Dendritic cell treated with granulocyte-macrophage colony-stimulating factor and Interleukin-4, amounts not matched to agents 40 ng/mL and 50 ng/mL, for 4 days (primary cell): Measurements from ENCODE around the gene F13A1.
"Not testable (repeated sequence)": the region's sequence is repeated elsewhere in the genome, so short reads cannot be mapped to it uniquely, and the experiment has no call there.

ENCODE experiments used
- H3K27ac Mint-ChIP-seq: one replicate; pipeline ENCODE4 v1.8.0; 2022; ENCODE audit warnings: mild to moderate bottlenecking, mixed read lengths
- H3K27me3 Mint-ChIP-seq: one replicate; pipeline ENCODE4 v1.8.0; 2022; ENCODE audit warnings: mild to moderate bottlenecking, mixed read lengths
- H3K36me3 Mint-ChIP-seq: one replicate; pipeline ENCODE4 v1.8.0; 2022; ENCODE audit warnings: low read depth, mixed read lengths
- H3K4me1 Mint-ChIP-seq: one replicate; pipeline ENCODE4 v1.8.0; 2022; ENCODE audit warnings: low read depth, mixed read lengths
- H3K4me3 Mint-ChIP-seq: one replicate; pipeline ENCODE4 v1.8.0; 2022; ENCODE audit warnings: mild to moderate bottlenecking, moderate library complexity, mixed read lengths
- H3K9me3 Mint-ChIP-seq: one replicate; pipeline ENCODE4 v1.8.0; 2022; ENCODE audit warnings: mixed read lengths
- intact Hi-C: fragments of 100-400 bp; cut with micrococcal nuclease; formaldehyde crosslinking; loops from one replicate; pipeline ENCODE4 v1.15.0; 2022

F13A1 gene

DNA sequence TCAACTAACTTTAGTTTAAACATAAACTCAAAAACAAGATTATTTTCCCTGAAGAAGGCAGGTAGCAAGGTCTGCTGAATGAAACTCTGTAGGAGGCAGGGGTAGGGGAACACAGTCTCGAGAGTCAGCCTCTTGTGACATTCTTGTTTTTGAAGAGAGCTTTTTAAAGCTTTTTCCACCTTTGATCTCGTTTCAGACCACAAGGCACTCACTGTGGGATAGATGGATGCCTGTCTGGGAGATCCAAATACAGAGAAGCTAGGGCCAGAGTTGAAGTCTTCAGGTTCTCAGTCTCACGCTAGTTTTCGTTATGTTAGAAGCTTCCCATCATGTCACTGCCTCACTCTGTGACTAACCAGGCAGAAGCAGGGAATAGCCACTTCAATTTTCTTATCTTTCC is 14.9 kb downstream of the F13A1 start:
- Mint-ChIP-seq H3K4me1 (peaks cover 32% of the 10 kb centered on the region), H3K36me3 (peaks cover 100% of the 10 kb centered on the region), H3K27ac (no peak overlapping the region), H3K4me3 (no peak overlapping the region), H3K27me3 (no peaks in the 10 kb centered on the region), H3K9me3 (peaks cover 16% of the 10 kb centered on the region)
- intact Hi-C loops = no loop called here

DNA sequence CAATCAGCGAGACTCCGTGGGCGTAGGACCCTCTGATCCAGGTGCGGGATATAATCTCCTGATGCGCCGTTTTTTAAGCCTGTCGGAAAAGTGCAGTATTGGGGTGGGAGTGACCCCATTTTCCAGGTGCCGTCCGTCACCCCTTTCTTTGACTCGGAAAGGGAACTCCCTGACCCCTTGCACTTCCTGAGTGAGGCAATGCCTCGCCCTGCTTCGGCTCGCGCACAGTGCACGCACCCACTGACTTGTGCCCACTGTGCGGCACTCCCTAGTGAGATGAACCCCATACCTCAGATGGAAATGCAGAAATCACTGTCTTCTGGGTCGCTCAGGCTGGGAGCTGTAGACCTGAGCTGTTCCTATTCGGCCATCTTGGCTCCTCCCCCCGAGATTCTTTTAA is 20.1 kb downstream of the F13A1 start:
- H3K27ac Mint-ChIP-seq, H3K4me3 Mint-ChIP-seq, intact Hi-C loops, H3K27me3 Mint-ChIP-seq: not testable (repeated sequence)
- H3K4me1 Mint-ChIP-seq = peaks cover 25% of the 10 kb centered on the region
- H3K36me3 Mint-ChIP-seq = peaks cover 77% of the 10 kb centered on the region
- H3K9me3 Mint-ChIP-seq = peaks cover 37% of the 10 kb centered on the region

DNA sequence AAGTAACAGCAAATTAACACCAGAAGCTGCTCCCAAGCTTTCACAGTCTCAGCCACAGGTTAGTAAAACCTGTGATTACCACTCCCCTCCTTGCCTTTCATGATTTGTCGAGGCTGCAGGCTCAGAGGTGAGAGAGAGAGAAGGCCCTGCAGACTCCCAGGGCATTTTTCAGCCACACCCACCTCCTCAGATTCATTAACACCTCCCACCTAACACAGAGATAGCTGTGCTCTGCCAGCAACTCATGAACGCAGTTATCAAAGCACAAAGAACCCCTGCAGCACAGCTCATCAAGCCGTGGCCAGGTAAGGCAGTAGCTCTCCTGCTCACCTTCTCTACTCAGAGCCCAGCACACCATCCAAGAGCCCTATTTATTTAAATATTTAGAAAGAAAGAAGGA is 27.1 kb downstream of the F13A1 start:
- H3K27ac Mint-ChIP-seq = no peak overlapping the region
- H3K27me3 Mint-ChIP-seq = no peaks in the 10 kb centered on the region
- H3K9me3 Mint-ChIP-seq = peaks cover 9% of the 10 kb centered on the region
- intact Hi-C loops = no loop called here
- peak overlapping the region; percentile 21 for H3K4me3 Mint-ChIP-seq
- peaks cover 40% of the 10 kb centered on the region for H3K4me1 Mint-ChIP-seq
- H3K36me3 Mint-ChIP-seq = peaks cover 68% of the 10 kb centered on the region

DNA sequence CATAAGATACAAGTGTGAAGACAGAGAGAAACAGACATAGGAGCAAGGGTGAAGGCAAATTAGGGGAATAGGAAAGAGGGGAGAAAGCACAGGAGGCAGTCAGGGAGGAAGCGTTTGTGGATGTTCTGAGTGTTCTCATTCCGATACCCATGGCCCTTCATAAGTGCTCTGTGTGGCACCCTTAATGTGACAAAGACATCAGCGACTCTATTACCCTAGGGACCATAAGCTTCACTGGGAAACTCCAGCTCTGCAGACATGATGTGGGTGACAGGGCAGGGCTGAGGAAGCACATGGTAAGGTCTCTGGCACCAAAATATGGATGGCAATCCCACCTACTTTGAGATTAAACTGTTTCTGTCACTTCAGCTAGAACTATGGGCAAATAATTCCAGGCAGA is 33.0 kb downstream of the F13A1 start:
- intact Hi-C loops = no loop called here
- no peaks in the 10 kb centered on the region for H3K27me3 Mint-ChIP-seq
- H3K9me3 Mint-ChIP-seq = no peaks in the 10 kb centered on the region
- peaks cover 81% of the 10 kb centered on the region for H3K4me1 Mint-ChIP-seq
- peak overlapping the region; percentile 47 for H3K27ac Mint-ChIP-seq
- peaks cover 97% of the 10 kb centered on the region for H3K36me3 Mint-ChIP-seq
- no peak overlapping the region for H3K4me3 Mint-ChIP-seq

DNA sequence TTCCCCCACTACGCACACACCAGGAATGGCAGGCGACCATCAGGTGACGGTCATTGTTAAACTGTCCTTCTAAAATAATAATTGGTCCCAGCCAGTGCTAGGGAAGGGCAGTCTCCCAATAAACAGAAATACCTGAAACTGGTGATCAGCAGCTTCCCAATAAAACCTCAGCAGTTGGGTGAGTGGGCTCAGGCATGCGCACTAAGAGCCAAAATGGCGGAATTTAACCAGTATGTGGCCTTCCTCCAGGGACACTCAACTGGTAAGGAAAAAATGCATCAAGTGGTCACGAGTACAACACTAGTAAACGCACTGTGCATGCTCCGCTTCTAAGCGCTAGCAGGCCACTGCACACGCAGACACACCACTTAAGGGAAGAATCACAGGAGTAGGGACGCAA is 34.8 kb downstream of the F13A1 start:
- Mint-ChIP-seq H3K36me3 (peaks cover 97% of the 10 kb centered on the region), H3K27ac (peak overlapping the region; percentile 82), H3K9me3 (no peaks in the 10 kb centered on the region), H3K4me1 (peaks cover 69% of the 10 kb centered on the region), H3K4me3 (peak overlapping the region; percentile 13), H3K27me3 (no peaks in the 10 kb centered on the region)
- intact Hi-C loops = no loop called here

DNA sequence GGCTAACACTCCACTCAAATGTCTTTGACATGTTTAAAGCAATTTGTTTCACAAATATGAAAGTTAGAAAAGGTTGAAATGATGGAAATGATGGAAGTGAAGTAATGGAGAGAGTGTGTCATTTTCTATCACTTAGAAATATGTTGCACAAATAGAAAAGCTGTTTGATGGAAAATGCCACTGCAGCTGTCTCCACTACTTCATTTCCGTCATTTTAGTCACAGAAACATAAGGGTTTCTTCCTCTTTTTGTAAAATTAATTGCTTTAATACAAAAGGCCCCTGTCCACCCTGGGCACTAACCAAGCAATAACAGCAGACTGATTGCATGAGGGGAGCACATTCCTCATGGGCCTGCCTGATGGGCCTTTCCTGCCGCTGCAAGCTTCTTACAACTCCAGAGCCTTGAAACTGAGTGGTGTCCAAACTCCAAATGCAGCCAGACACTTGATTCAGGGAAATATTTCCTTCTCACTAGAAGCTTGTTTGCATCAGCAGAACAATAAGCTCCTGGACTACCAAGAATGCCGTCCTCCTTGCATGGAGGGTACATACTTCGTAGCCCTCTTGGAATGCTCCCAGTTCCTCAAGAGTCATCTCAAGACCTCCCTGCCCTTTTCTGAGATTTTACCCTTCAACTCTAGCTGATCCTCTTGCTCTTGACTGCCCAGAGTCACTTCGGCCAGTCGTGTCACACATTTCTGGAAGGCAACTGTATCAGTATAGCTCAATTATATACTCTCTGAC is 36.1 kb downstream of the F13A1 start:
- H3K4me3 Mint-ChIP-seq = no peak overlapping the region
- peaks cover 100% of the 10 kb centered on the region for H3K36me3 Mint-ChIP-seq
- no peaks in the 10 kb centered on the region for H3K27me3 Mint-ChIP-seq
- intact Hi-C loops = no loop called here
- peaks cover 78% of the 10 kb centered on the region for H3K4me1 Mint-ChIP-seq
- peak overlapping the region; percentile 82 for H3K27ac Mint-ChIP-seq
- H3K9me3 Mint-ChIP-seq = no peaks in the 10 kb centered on the region

DNA sequence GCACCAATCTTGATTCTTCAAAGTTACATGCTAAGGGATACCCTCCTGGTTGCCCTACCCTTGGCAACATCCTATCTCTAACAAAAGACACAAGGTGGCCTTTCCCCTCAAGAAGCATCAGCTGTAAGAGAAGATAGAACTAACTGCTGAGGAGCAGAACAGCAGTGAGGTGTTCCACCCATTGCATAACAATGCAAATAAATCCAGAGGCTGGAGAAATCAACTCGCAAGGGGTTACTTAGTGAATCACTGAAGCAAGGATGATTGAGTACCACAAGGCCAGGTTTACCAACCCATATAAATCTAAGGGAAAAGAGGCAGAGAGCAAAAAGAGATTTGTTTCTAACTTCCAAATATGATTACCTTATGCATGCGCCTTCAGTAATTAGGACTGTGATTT is 36.7 kb downstream of the F13A1 start:
- intact Hi-C loops = no loop called here
- Mint-ChIP-seq H3K27me3 (no peaks in the 10 kb centered on the region), H3K4me1 (peaks cover 81% of the 10 kb centered on the region), H3K36me3 (peaks cover 100% of the 10 kb centered on the region), H3K9me3 (no peaks in the 10 kb centered on the region), H3K27ac (peak overlapping the region; percentile 82), H3K4me3 (no peak overlapping the region)

DNA sequence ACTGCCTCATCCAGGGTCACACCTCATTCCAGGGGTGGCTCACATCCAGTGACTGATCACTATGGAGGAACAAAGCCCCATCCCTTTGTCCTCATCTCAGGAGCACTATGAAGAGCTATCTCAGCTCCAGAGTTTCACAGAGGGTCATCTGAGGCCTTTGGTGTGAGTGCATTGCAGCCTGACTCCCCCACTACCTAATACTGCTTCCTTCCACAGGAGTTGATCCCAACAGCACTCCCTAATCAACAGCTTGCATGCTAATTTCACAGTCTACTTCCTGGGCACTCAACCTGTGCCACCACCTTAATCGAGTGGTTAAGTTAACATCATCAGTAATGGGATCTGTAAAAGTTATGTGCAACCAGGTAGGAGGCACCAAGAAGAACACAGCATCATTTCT is 37.7 kb downstream of the F13A1 start:
- Mint-ChIP-seq H3K36me3 (peaks cover 100% of the 10 kb centered on the region), H3K9me3 (no peaks in the 10 kb centered on the region), H3K27me3 (no peaks in the 10 kb centered on the region), H3K4me3 (no peak overlapping the region), H3K4me1 (peaks cover 81% of the 10 kb centered on the region), H3K27ac (no peak overlapping the region)
- intact Hi-C loops = no loop called here

DNA sequence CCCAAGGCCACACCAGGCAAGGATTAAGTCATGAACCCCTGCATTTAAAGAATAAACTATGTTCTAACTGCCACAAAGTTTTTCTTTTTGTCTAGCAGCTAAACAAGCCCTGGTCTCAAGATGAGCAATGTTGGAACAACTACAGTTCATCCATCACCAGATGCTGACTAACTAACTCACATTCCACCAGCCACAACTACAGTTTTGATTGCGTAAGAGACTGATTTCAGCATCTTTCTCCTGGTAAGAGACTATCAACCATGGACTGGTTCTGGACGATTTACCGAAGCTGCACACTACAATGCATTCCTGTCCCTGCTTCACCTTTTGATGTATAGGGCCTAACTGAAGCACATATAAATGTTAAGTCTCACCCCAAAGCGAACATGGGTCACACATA is 43.0 kb downstream of the F13A1 start:
- Mint-ChIP-seq H3K27ac (peak overlapping the region; percentile 8), H3K27me3 (no peaks in the 10 kb centered on the region), H3K4me3 (no peak overlapping the region), H3K36me3 (peaks cover 97% of the 10 kb centered on the region), H3K9me3 (no peaks in the 10 kb centered on the region), H3K4me1 (peaks cover 71% of the 10 kb centered on the region)
- intact Hi-C loops = no loop called here

DNA sequence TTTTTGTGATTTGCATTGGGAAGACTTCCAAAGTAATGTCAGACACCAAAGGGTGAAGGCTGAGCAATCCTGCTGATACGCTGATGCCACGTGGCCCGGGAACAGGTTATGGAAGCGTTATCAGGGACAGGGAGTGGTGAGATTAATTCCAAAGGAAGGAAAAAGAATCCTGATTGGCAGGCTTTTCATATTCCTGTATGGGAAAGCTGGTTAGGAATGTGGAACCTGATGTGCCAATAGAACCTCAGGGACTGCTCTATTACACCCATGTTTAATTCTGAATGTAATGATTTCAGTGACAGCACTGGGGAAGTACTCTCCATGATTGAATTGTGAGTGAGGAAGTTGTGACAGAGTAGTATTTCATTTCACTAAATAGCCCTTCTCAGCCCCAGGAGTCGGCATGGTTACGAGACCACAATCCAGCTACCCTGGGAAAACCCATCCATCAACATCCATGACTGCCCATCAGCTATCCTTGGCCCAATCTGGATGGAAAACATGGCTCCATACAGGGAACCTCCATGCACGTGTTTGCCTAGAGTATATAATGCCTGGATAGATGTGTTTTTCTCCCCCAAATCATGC is 49.4 kb downstream of the F13A1 start:
- H3K27ac Mint-ChIP-seq = peak overlapping the region; percentile 25
- intact Hi-C loops = no loop called here
- peaks cover 100% of the 10 kb centered on the region for H3K36me3 Mint-ChIP-seq
- H3K4me1 Mint-ChIP-seq = peaks cover 51% of the 10 kb centered on the region
- H3K4me3 Mint-ChIP-seq = no peak overlapping the region
- no peaks in the 10 kb centered on the region for H3K9me3 Mint-ChIP-seq
- no peaks in the 10 kb centered on the region for H3K27me3 Mint-ChIP-seq

DNA sequence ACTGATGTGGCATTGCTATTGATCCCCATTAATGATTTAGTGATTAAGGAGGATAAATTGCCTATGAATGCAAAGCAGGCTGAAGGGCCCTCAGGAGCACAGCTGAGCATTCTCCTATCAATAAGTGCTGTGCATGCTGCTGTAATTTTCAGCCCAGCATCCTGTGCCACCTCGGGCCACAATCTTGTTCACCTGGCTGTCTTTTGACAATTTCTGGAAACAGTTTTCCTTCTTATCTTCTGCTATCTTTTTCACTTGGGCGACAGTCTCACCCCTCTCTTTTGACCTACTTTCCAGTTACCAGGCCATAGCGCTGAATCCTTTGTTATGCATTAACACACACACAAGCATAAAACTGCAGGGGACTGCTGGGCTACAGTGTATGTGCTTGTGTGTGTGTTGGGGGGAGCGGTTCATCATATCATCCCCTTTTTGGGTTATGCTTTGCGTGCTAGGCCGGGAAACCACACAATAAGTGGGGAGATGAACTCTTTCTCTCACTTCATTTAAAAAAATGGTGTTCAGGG is 60.2 kb downstream of the F13A1 start:
- Mint-ChIP-seq H3K4me1 (peaks cover 67% of the 10 kb centered on the region), H3K27me3 (no peaks in the 10 kb centered on the region), H3K9me3 (no peaks in the 10 kb centered on the region), H3K27ac (peak overlapping the region; percentile 13), H3K4me3 (no peak overlapping the region), H3K36me3 (peaks cover 94% of the 10 kb centered on the region)
- intact Hi-C loops = no loop called here

DNA sequence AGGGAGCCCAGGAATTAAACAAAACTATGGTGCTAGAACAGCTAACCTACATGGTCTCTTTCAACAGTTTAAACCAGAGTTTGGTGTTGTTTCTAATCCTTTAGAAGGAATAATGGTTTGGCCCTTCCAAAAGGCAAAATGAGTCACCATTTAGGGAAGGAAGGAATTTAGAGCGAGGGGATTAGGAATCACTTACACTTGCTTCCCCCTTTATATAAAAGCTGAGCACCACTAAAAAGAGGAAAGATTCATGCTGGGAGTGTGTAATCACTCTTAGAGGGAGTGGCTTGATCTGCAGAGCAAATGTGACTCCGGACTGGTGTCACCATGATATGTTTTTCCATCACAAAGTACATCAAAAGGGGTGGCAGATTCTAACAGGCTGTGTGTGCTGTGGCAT is 63.6 kb downstream of the F13A1 start:
- H3K4me3 Mint-ChIP-seq = no peak overlapping the region
- H3K36me3 Mint-ChIP-seq = peaks cover 96% of the 10 kb centered on the region
- H3K27me3 Mint-ChIP-seq = no peaks in the 10 kb centered on the region
- no peaks in the 10 kb centered on the region for H3K9me3 Mint-ChIP-seq
- H3K4me1 Mint-ChIP-seq = peaks cover 56% of the 10 kb centered on the region
- no peak overlapping the region for H3K27ac Mint-ChIP-seq
- intact Hi-C loops = no loop called here

DNA sequence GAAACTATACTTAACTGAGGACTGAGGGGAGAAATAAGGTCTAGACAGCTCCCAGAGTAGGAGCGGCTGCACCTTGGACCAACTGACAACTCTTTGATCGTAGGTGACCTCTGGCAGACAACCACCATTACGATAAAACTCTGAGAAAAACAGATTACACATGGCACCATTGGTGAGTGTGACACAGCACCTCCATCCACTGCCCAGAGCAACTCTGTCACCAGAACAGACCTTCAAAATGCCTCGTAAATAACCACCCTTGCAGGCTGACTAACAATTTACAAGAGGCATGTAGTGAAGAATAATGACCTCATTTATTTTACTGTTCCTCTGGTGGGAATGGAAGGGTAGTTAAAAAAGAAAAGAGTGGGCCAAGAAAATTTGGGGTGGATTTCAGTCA is 64.2 kb downstream of the F13A1 start:
- Mint-ChIP-seq H3K36me3 (peaks cover 100% of the 10 kb centered on the region), H3K4me1 (peaks cover 58% of the 10 kb centered on the region), H3K4me3 (no peak overlapping the region), H3K27ac (peak overlapping the region; percentile 47), H3K9me3 (no peaks in the 10 kb centered on the region), H3K27me3 (no peaks in the 10 kb centered on the region)
- intact Hi-C loops = no loop called here

DNA sequence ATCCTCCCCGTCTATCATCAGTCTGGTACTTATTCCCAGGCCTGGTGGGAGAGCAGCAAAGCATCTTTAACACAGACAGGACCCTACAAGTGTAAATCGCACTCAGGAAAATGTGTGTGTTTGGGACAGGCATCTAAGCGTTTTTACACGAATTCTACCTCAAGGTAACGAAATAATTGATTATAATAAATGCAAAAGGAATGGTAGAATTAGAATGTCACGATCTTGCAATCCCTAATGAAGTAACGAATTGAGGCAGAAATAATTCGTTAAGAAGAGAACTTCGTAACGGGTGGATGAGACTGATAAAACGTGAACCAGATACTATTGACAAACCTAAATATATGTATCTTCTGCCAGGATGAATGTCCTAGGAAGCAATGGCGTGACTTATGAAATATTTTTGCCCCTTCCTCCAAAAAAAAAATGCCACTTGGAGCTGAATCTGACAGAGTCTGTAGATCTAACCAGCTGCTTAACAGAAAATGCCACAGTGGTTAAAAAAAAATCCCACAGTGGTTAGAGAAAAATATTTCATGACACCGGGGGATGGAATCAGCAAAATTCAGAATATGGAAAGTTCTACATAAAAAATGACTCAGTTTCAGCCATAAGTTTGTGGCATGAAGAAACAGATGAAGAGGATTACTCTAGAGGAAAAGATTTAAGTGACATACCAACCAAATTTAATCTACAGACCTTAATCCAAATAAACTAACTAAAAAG is 68.7 kb downstream of the F13A1 start:
- peaks cover 47% of the 10 kb centered on the region for H3K4me1 Mint-ChIP-seq
- no peak overlapping the region for H3K4me3 Mint-ChIP-seq
- no peaks in the 10 kb centered on the region for H3K9me3 Mint-ChIP-seq
- no peaks in the 10 kb centered on the region for H3K27me3 Mint-ChIP-seq
- peaks cover 100% of the 10 kb centered on the region for H3K36me3 Mint-ChIP-seq
- intact Hi-C loops = no loop called here
- H3K27ac Mint-ChIP-seq = no peak overlapping the region
